ENCODE measurements around the gene KCNQ1OT1. TPM values are rescaled to one million over a fixed set of nuclear protein-coding genes. Genes with fewer than 3 reads are reported as not detected.
"Not testable (repeated sequence)": the region's sequence is repeated elsewhere in the genome, so short reads cannot be mapped to it uniquely, and the experiment has no call there.

The KCNQ1OT1 gene
- total RNA-seq, 4 donors from 2014 or later = 0.66 to 2.5 (median 1.3) TPM

DNA sequence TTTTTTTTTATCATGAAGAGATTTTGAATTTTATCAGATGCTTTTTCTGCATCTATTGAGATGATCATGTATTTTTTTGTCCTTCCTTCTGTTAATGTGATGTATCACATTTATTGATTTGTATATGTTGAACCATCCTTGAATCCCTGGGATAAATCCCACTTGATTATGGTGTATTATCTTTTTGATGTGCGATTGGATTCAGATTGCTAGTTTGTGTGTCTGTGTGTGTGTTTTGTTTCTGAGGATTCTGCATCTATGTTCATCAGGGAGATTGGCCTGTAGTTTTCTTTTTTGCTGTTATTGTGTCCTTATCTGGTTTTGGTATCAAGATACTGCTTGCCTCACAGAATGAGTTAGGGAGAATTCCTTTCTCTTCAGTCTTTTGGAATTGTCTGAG, 52.6 kb downstream of the KCNQ1OT1 start:
- 90% methylated on average over 1 of the region's 1 CpG for WGBS
- H3K4me1 ChIP-seq = no peaks in the 10 kb centered on the region
- H3K4me3 ChIP-seq = no peak overlapping the region
- H3K27ac ChIP-seq (replicated peaks in 1 of 4) = no peak overlapping the region
- DNase-seq (ENCODE audit: extremely low spot score) = no peak
- intact Hi-C loops (cut with DNase I) = no loop called here
- no peaks in the 10 kb centered on the region for H3K36me3 ChIP-seq
- no peak for TF ChIP-seq POLR2A (IDR thresholded peaks at IDR 0.05; ENCODE audit: low read depth)
- TF ChIP-seq, protein P1, sequence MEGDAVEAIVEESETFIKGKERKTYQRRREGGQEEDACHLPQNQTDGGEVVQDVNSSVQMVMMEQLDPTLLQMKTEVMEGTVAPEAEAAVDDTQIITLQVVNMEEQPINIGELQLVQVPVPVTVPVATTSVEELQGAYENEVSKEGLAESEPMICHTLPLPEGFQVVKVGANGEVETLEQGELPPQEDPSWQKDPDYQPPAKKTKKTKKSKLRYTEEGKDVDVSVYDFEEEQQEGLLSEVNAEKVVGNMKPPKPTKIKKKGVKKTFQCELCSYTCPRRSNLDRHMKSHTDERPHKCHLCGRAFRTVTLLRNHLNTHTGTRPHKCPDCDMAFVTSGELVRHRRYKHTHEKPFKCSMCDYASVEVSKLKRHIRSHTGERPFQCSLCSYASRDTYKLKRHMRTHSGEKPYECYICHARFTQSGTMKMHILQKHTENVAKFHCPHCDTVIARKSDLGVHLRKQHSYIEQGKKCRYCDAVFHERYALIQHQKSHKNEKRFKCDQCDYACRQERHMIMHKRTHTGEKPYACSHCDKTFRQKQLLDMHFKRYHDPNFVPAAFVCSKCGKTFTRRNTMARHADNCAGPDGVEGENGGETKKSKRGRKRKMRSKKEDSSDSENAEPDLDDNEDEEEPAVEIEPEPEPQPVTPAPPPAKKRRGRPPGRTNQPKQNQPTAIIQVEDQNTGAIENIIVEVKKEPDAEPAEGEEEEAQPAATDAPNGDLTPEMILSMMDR (IDR thresholded peaks at IDR 0.05) = no peak
- no peak for TF ChIP-seq EP300 (IDR thresholded peaks at IDR 0.05)
- TF ChIP-seq POLR2AphosphoS5 (IDR thresholded peaks at IDR 0.05) = no peak
- H3K9me3 ChIP-seq = peaks cover 2 to 98% (median 83%) of the 10 kb centered on the region in 4 donors
- H3K27me3 ChIP-seq = no peaks in the 10 kb centered on the region

DNA sequence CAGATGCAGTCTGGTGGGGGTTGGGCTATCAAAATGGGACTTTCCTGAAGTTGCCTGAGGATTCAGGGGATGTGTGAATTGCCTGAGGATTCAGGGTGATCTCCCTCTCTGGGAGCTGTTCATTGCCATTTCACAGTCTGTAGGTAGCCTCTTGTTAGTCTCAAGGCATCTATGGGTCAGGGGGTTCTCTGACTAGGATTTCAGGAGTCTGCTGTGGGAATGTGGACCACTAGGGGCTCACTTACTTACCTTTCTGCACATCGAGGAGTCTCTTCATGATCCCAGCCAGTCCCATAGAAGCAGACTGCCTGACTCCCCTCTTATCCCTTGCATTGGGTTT, 54.0 kb downstream of the KCNQ1OT1 start:
- H3K27ac ChIP-seq (replicated peaks in 1 of 4) = no peak overlapping the region
- WGBS = 69% methylated on average over 1 of the region's 1 CpG
- TF ChIP-seq EP300 (IDR thresholded peaks at IDR 0.05) (no peak), POLR2AphosphoS5 (IDR thresholded peaks at IDR 0.05) (no peak)
- TF ChIP-seq, protein P1 (IDR thresholded peaks at IDR 0.05) = no peak
- intact Hi-C loops (cut with DNase I) = no loop called here
- no peak for DNase-seq (ENCODE audit: extremely low spot score)
- peaks cover 2 to 98% (median 87%) of the 10 kb centered on the region in 4 donors for H3K9me3 ChIP-seq
- no peaks in the 10 kb centered on the region for H3K27me3 ChIP-seq
- no peaks in the 10 kb centered on the region for H3K36me3 ChIP-seq
- H3K4me3 ChIP-seq = no peak overlapping the region
- H3K4me1 ChIP-seq = no peaks in the 10 kb centered on the region

DNA sequence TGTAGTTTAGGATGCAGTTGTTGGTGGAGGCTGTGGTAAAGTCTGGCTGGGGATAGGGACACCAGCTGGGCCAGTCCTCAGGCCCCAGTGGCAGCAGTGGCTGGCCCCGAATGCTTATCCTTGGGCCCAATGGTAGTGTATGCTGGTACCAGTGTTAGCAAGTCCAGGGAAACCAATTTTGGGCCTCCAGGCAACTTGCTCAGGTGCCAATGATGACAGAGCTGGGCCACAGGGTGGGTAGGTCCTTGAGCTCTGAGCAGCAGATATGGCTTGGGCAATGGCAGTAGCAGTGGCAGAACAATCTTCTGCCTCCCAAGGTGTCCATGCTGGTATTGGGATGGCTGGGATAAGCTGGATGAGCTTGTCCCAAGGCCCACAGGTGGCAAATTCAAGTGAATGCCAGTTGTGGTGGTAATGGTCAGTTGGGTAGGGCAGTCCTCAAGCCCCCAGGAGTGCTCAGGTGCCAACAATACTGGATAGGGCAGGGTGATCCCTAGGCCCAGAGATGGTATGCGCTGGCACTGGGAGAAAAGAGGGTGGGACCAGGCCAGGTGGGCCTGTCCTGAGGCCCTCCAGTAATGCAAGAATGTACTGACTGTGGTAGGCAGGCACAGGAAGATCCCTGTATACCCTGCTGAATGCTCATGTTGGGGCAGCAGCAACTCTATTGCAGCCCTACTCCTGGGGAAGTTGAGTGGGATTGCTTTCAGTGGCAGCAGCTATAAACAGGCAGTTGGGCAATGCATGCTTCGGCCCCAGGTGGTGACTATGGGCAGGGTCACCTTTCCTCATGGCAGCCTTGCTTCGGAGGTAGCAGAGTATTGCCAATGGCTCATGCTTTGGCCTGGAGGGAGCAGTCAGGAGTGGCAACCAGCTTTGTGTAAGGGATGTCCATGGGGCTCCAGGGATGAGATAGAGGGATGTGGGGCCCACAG, 54.7 kb downstream of the KCNQ1OT1 start:
- H3K4me1 ChIP-seq = no peaks in the 10 kb centered on the region
- no peak for TF ChIP-seq EP300 (IDR thresholded peaks at IDR 0.05)
- no peak for TF ChIP-seq POLR2AphosphoS5 (IDR thresholded peaks at IDR 0.05)
- no peak for TF ChIP-seq POLR2A (IDR thresholded peaks at IDR 0.05; ENCODE audit: low read depth)
- TF ChIP-seq, protein P1 (IDR thresholded peaks at IDR 0.05) = no peak
- no peaks in the 10 kb centered on the region for H3K27me3 ChIP-seq
- 100% methylated on average over 1 of the region's 4 CpGs for WGBS
- H3K4me3 ChIP-seq = no peak overlapping the region
- intact Hi-C loops (cut with DNase I) = no loop called here
- peaks cover 2 to 98% (median 87%) of the 10 kb centered on the region in 4 donors for H3K9me3 ChIP-seq
- no peaks in the 10 kb centered on the region for H3K36me3 ChIP-seq
- no peak for DNase-seq (ENCODE audit: extremely low spot score)
- H3K27ac ChIP-seq (replicated peaks in 1 of 4) = no peak overlapping the region

DNA sequence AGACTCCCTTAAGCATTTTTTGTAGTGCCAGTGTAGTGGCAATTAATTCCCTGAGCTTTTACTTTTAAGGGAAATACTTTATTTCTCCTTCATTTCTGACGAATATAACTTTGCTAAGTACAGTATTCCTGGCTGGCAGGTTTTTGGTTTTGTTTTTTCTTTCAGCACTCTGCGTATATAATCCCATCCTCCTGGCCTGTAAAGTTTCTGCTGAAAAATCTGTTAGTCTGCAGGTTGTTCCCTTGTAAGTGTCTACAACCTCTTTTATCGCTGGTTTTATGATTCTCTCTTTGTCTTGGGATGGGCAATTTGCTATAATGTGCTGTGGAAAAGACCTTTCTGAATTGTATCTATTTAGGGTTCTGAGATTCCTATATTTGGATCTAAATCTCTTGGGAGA, 56.0 kb downstream of the KCNQ1OT1 start:
- Histone ChIP-seq H3K27ac (replicated peaks in 1 of 4) (no peak overlapping the region), H3K4me1 (no peaks in the 10 kb centered on the region), H3K9me3 (peaks cover 0 to 98% (median 89%) of the 10 kb centered on the region in 4 donors), H3K4me3 (no peak overlapping the region), H3K27me3 (no peaks in the 10 kb centered on the region), H3K36me3 (no peaks in the 10 kb centered on the region)
- TF ChIP-seq POLR2A (IDR thresholded peaks at IDR 0.05; ENCODE audit: low read depth) = no peak
- DNase-seq (ENCODE audit: extremely low spot score) = no peak
- WGBS = 91% methylated on average over 3 of the region's 3 CpGs
- intact Hi-C loops (cut with DNase I) = no loop called here

DNA sequence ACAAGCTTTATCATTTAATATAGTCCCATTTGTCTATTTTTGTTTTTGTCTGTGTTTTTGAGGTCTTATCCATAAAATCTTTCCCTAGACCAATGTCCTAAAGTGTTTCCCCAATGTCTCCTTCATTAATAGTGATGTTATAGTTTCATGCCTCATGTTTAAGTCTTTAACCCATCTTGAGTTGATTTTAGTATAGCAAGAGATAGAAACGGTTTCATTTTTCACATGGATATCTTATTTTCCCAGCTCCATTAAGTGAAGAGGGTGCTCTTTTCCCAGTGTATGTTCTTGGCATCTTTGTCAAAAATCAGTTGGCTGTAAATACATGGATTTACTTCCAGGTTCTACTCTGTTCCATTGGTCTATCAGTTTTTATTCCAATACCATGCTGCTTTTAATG, 58.2 kb downstream of the KCNQ1OT1 start:
- no peak overlapping the region for H3K27ac ChIP-seq (replicated peaks in 1 of 4)
- H3K9me3 ChIP-seq = peaks cover 0 to 85% (median 78%) of the 10 kb centered on the region in 4 donors
- 92% methylated on average over 1 of the region's 1 CpG for WGBS
- H3K4me1 ChIP-seq = no peaks in the 10 kb centered on the region
- no peaks in the 10 kb centered on the region for H3K27me3 ChIP-seq
- no peak for DNase-seq (ENCODE audit: extremely low spot score)
- TF ChIP-seq POLR2AphosphoS5 (IDR thresholded peaks at IDR 0.05) = no peak
- TF ChIP-seq, protein P1 (IDR thresholded peaks at IDR 0.05) = no peak
- no peak for TF ChIP-seq POLR2A (IDR thresholded peaks at IDR 0.05; ENCODE audit: low read depth)
- TF ChIP-seq EP300 (IDR thresholded peaks at IDR 0.05) = no peak
- intact Hi-C loops (cut with DNase I) = no loop called here
- H3K36me3 ChIP-seq = no peaks in the 10 kb centered on the region
- no peak overlapping the region for H3K4me3 ChIP-seq

DNA sequence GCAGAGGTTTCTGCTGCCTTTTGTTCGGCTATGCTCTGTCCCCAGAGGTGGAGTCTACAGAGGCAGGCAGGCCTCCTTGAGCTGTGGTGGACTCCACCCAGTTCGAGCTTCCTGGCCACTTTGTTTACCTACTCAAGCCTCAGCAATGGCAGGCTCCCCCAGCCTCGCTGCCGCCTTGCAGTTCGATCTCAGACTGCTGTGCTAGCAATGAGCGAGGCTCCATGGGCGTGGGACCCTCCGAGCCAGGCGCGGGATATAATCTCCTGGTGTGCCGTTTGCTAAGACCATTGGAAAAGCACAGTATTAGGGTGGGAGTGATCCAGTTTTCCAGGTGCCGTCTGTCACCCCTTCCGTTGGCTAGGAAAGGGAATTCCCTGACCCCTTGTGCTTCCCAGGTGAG, 60.0 kb downstream of the KCNQ1OT1 start:
- 95% methylated on average over 11 of the region's 13 CpGs for WGBS
- H3K36me3 ChIP-seq; H3K4me1 ChIP-seq; H3K27me3 ChIP-seq; DNase-seq (ENCODE audit: extremely low spot score); intact Hi-C loops (cut with DNase I); H3K4me3 ChIP-seq; H3K27ac ChIP-seq (replicated peaks in 1 of 4): not testable (repeated sequence)
- H3K9me3 ChIP-seq = peaks cover 0 to 68% (median 61%) of the 10 kb centered on the region in 4 donors
